DMS53 treated with DMSO at 0.1 percent for 48 hours (cell line): ENCODE results near the gene GTF2F1.
"Not testable (repeated sequence)": the region's sequence is repeated elsewhere in the genome, so short reads cannot be mapped to it uniquely, and the experiment has no call there.

Source experiments
- DNase-seq: peaks from one replicate; lab custom pipeline; 2025; ENCODE audit not compliant: unreplicated experiment; lab: John Stamatoyannopoulos, UW

GTF2F1 gene

DNA sequence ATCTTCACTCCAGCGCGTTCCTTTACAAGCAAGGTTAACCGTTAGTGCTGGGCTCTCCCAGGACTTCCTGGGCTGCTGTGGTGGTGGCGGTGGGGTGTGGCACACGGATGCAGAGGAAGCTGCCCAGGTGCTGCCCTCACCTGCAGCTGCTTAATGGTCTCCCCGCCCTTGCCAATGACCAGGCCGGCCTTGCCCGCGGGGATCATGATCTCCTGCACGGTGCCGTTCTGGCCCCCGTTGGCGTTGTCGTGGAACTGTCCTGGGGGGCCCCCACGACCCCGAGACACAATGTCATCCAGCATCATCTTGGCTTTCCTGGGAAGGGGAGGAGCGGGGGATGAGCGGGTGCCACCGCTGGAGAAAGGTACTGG is 25.6 kb upstream of the GTF2F1 start:
- no peak for DNase-seq

DNA sequence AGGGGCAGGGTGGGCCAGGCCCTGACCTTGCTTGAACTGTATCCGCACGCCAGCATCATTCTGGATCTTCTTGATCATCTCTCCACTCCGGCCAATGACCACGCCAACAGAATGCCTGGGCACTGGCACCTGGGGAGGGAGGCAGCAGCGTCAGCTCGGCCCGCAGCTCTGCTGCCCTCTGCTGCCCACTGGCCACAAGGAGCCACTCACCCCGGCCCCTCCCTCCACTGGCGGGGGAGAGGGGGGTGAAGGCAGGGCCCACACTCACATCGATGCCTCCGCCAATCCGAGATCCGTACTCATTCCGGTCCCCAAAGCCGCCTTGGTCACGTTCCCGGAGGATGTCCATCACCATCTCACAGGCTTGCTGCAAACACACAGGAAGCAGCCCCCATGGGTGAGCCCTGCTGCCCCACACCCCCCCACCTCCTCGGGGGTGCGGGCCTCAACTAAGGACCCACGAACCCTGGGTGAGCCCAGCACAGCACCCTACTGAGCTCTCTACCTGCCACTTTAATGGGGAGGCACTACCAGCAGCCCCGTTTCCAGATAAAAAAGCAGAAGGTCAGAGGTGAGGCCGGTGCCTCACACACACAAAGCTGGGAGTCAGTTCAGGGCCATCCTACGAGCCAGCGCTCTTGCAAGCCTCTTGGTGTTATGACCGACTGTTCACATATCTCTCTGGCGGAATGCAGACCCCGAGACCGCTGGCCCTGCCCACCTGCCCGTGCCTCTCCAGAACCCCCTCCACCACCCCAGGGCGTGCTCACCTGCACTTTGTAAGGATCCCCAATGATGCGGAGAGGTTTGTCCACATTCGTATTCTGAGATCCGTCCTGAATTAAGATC is 25.0 kb upstream of the GTF2F1 start:
- DNase-seq = no peak

DNA sequence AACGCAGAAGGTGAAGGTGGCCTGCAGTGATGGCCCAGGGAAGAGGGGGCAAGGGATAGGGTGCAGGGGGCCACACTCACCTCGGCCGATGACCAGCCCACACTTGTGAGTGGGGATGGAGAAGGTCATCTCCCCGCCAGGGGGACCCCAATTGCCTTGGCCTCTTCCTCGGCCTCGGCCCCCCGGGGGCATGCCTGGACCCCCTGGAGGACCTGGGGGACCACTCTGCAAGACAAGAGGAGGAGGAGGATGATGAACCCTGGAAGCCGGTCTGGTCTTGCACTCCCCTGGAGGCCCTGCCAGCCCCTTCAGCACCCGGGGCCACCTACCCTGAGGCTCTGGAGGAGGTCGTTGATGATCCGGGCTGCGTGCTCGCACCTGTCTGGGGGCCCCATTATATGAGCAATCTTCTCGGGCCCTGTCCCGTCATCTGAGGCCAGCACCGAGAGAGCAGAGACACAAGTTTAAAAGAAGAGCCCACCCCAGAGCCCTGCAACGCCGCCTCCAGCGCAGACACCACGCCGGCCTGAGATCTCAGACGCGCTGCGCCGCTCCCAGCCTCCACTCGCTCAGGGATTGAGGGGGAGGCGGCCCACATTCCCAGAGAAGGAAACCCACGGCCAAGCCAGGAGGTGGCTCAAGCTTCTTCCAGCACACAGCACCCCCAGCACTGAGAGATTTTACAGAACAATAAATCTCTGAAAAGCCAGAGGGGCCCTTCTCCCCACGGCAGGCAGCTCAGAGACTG is 23.9 kb upstream of the GTF2F1 start:
- DNase-seq = no peak

DNA sequence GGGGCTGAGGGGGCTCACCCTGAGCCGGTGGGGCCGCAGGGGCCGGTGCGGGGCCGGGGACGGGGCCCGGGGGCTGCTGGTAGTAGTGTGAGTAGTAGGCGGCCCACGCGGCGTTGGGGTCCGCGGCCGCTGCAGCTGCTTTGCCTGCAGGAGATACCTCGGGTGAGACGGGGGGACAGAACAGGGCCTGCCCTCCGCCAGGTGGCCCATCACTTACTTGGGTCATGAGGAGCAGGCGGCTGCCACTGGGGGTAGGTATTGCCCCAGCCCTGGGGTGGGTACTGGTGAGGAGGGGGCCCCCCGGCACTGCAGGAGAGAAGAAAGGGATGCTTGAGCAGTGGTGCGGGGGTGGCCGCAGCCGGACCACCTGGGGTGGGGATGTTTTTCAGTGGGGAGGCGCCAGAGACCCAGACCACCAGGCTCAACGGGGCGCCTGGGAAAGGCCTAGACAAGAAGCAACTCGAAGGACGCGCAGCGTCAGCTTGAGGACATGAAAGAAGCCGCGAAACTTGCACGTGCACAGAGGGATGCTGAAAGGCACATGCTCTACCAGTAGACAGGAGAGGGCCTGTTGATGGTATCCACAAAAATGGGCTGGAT is 22.7 kb upstream of the GTF2F1 start:
- no peak for DNase-seq

DNA sequence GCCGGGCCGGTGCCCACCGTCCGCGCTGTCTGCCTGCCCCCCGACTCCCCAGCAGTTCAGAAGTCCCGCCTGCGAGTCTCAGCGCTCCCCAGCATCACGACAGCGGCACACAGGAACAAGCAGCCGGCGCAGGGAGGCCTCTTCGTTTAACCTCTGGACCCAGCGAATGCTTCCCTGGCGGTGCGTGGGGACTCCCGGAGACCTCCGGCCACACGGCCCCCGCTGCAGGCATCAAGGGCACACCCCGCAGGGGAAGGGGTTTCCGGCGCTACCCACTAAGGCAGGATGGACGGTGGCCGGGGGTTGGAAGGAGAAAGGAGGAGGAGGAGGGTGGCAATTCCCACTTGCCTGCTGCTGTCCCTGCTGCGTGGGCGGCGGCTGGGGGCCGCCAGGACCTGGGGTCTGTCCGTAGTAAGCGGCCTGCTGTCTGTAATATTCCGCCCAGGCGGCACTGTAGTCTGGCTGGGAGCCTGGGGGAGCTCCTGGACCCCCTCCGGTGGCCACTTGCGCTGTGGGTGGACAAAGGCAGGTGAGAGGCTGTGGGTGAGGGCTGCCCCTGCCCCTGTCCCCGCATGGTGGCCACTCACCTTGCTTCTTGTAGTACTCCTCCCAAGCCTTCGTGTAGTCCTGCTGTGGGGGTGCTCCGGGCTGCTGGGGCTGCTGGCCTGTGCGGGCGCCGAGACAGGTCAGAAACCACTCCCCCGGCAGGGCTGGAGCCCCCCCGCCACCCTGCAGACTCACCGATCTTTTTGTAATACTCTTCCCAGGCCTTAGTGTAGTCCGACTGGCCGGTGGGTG is 22.0 kb upstream of the GTF2F1 start:
- DNase-seq = no peak

DNA sequence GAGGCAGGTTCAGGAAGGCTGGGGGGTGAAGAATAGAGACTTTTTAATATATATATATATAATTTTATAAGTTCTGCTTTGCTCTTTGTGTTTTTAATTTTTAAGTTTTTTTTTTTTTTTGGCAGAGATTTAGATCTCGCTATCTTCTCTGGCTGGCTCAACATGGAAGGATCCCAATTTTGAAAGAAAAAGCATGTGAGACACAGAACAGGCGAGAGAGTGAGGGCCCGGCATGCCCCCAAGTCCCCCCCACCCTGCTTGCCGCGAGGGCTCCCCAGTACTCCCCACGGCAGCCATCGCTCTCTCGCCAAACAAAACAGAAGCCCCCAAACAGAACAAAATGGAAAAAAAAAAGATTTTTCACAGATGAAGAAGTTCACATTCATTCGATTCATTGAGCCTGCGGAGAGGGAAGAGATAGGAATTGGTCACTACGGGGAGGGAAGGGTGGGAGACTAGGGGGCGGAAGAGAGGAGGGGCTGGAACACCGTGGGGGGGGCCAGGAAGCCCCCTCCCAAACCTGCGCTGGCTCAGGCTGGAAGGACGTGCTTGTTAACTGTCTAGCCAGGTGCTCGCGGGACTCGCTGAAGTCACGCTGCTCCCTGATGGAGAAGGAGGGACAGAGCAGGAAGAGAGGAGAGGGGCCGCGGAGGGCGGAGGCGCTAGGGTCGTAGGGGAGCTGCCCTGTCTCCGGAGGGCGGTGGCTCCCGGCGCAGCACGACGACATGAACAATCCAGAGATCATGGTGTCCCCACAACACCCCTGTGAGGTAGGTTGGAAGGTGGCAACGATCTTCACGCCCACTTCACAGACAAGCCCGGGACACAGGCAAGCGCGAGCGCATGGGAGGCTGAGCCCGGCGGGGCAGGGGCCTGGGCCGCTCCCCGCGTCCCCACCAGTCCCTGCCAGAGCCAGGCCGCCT is 21.0 kb upstream of the GTF2F1 start:
- DNase-seq = no peak

DNA sequence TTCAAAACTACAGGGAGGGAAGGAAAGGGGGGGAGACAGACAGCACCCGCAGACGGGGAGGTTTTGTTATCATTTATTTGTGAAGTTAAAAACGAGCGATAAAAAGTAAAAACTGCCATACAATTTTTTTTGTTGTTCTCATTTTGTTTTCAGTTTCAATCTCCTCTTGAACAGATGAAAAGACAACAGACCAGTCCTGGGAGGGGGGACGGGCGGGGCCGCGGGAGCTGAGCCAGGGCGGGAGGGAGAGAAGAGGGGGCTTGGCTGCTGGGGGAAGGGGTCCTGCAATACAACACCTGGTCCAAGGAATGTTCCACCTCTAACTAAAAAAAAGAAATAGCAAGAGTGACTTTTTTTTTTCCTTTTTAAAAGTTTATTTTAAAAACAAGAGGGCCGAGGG is 20.3 kb upstream of the GTF2F1 start:
- no peak for DNase-seq

DNA sequence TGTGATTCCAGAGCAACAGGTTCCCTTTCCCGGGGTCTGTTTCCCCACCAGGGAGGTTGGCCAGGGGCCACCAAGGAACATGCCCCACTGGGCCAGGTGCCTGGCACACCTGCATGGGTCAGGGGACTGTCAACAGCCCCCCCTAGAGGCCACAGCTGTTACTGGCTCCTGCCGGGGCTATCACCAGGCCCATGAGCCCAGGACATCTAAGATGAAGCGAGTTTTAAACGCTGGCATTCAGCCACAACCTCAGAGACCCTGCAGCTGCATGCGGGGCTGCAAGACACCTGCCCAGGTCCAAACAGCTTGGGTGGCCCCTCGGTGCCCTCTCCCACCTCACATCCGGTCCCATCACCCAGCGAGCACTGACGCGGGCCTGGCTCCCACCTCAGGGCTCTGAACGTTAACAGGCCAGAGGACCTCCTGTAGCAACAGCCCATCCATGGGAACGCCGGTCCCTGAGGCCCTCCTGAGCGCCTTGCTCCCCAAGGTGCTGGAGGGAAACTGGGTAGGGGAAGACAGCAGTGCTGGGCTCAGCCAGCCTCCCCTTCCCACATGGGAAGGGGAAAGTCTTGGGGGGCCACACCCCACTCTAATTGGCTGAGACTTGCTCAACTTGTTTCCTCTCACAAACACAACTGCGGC is 19.6 kb upstream of the GTF2F1 start:
- DNase-seq = no peak

DNA sequence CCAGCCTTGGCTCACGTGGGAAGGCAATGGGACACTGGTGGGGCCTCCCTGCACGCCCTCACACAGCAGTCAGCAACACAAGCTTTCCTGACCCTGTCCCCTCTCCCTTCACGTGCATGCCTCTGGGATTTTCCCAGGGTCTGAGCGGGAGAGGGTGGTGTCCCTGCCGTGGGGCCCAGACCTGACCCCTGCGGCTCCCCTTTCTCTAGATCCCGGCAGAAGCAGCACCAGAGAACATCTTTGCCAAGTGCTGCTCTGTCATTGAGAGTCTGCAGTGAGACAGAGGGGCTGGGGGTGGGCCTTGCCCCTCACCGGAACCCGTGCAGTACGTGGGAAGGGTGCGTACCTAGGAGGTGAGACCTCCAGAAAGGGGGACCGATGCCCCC is 19.1 kb upstream of the GTF2F1 start:
- no peak for DNase-seq

DNA sequence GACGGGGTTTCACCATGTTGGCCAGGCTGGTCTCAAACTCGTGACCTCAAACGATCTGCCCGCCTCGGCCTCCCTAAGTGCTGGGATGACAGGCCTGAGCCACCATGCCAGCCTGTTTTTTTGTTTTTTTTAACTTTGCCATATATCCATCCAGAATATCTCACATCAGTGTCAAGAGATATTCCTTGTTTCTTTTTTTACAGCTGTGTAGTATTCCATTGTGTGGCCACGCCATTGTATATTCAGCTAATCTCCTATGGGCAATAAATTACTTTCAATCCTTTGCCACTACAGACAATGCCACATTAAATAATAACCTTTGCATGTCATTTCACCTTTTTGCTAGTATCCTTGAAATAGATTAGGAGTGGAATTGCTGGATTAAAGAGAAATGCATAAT is 16.4 kb upstream of the GTF2F1 start:
- DNase-seq = no peak

DNA sequence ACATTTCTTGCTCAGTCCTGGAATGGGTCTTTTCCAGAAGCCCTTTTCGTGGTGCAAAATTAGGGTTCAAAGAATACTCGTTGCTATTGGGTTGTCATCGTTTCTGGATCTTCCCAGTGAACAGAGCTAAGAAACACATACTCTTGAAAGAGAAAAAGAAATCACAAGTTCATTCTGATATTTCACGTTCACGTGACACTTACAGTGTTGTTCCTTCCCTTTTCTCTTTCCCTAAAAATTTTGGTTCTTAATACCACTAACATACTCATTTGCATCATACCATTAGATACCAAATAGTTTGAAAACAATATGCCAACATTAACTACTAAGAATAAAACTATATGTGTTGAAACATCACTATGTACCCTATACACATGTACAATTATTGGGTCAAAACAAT is 13.4 kb upstream of the GTF2F1 start:
- DNase-seq = no peak

DNA sequence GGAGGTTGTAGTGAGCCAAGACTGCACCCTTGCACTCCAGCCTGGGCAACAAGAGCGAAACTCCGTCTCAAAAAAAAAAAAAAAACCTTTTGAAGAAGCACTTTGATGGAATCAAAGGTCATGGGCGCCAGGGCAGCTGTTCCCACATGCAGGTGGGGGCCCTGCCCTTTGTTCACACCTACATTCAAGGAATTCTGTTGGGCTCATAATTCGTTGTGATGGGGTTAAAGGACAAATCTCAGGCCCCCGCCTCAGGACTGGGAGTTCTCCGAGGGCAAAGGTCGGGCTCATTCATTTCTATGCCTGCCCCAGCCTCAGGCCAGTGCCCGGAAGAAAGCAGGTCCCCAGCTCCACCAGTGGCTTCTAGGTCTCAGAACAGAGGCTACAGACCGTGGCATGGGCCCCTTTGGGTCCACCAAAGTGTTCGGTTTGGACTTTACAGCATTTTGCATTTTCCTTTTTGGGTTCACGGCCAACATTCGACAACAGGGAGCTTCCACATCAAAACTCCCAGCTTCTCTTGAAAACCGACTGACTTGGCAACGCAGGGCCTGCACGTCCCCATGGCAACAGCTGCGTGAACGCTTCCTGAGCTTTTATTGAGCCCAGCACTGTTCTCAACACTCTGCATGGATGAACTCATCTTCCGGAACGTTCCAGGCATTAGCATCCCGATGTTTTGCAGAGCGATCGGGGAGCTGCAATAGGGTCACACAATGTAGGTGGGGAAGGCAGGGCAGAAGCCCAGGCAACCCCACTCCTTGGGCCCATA is 10.1 kb upstream of the GTF2F1 start:
- DNase-seq = no peak

DNA sequence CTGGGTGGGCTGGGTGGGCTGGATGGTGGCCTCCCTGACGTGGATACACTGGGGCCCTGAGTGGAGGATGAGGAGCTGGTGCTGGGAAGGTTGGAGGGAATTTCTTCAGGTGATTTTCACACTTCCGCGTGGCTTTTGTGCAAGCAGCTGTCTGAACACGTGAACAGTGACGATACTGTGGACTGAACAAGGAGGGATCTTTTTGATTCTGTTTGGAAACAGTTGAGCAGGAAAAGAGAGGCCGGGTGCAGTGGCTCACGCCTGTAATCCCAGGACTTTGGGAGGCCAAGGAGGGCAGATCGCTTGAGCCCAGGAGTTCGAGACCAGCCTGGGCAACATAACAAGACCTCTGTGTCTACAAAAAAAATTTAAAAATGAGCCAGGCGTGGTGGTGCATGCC is 9.1 kb upstream of the GTF2F1 start:
- no peak for DNase-seq

DNA sequence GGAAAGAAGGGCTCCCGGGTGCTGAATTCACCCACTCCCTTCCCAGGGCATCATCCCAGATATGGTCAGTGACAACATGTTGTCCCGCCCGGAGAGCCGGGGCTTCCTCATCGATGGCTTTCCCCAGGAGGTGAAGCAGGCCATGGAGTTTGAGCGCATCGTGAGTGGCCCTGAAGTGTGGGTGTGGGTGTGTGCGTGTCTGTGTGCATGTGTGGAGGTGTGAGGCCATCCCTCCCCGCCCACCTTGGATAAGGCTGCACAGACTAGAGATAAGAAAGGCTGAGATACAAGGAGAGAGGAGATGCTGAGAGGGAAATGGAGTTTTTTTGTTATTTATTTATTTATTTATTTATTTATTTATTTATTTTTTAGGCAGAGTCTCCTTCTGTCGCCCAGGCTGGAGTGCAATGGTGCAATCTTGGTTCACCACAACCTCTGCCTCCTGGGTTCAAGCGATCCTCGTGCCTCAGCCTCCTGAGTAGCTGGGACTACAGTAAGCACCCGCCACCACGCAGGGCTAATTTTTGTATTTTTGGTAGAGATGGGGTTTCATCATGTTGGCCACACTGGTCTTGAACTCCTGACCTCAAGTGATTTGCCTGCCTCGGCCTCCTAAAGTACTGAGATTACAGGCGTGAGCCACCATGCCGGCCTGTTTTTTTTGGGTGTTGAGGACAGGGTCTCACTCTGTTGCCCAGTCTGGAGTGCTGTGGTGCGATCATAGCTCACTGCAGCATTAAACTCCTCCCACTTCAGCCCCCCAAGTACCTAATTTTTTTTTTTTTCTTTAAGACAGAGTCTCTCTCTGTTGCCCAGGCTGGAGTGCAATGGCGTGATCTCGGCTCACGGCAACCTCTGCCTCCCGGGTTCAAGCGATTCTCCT is 7.3 kb upstream of the GTF2F1 start:
- DNase-seq = not testable (repeated sequence)

DNA sequence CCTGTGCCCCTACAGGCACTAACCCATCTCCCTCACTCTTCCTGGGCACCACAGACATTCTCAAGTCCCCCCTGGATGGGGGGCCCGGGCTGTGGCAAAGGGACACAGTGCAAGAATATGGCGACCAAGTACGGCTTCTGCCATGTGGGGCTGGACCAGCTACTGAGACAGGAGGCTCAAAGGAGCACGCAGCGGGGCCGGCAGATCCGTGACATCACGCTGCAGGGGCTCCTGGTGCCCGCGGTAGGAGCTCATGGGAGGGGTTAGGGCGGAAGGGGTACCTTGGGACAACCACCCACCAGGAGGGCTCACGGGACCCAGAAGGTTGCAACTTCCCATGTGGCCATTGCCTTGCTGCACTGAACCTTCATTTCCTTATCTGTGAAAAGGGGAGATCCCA is 3.3 kb upstream of the GTF2F1 start:
- DNase-seq = no peak

DNA sequence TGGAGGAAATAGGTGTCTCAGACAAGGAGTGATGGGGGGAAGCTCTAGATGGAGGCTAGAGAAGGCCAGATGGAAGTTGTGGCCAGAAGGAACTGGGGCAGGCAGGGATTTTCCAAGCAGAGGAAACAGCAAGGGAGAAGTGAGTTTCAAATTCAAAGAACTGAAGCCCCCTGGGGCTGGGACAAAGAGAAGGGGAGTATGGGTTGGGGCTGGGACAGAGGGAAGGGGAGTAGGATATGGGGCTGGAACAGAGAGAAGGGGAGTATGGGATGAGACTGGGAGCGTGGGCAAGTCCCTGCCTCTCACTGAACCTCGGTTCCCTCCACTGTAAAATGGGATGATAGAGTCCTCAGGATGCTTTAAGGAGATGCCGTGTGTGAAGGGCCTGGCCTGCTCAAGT is 1.9 kb upstream of the GTF2F1 start:
- no peak for DNase-seq

DNA sequence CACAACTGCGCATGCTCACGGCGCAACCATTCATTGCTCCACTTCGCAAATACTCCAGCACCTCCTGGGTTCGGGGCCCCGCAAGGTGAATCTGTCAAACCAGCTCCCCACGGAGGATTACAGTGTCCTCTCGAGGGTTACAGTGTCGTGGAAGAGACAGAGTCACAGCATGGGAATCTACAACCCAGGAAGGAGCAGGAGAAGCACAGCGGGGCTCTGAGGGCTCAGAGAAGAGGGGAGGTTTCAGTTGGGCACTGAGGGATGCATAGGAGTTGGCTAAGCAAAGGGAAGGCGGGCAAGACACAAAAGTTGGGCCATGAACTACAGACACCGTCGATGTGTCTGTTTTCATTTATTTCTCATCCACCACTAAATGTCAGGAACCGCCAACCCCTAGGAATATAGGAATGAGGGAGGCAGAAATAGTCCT is 1.0 kb upstream of the GTF2F1 start:
- DNase-seq = no peak
